H54 (cell line): ENCODE data around the gene ASAP2.
"Not testable (repeated sequence)": the region's sequence is repeated elsewhere in the genome, so short reads cannot be mapped to it uniquely, and the experiment has no call there.

Experiments used
- DNase-seq: peaks from one replicate; pipeline ENCODE4 v3.0.0; 2011; ENCODE audit warnings: low spot score, mixed read lengths; ENCODE audit not compliant: insufficient read length
- FAIRE-seq: peaks from 3 replicates; lab custom pipeline; 2011; peaks lifted over from hg19 to GRCh38; lab: Jason Lieb, UNC
- POLR2A ChIP-seq: IDR thresholded peaks from 2 replicates; pipeline ENCODE4 v1.6.1; 2011; ENCODE audit warnings: low read depth, mild to moderate bottlenecking, low read length

Gene ASAP2

GRCh38 chr2:9263428-9263827, 56.8 kb downstream of the ASAP2 start:
- no peak for DNase-seq
- no peak for FAIRE-seq

GRCh38 chr2:9264301-9264700, 57.7 kb downstream of the ASAP2 start:
- no peak for FAIRE-seq
- TF ChIP-seq POLR2A: no peak
- peak; percentile 34 for DNase-seq

More at GRCh38 chr2:9263428-9263827, 56.8 kb downstream of the ASAP2 start:
- no peak for TF ChIP-seq POLR2A

- no peak for TF ChIP-seq POLR2A
- FAIRE-seq (no peak), DNase-seq (no peak)
Observed at GRCh38 chr2:9266711-9267110, 60.1 kb downstream of the ASAP2 start.

GRCh38 chr2:9267286-9267685, 60.7 kb downstream of the ASAP2 start:
- not testable (repeated sequence) for FAIRE-seq, DNase-seq

- FAIRE-seq (no peak), DNase-seq (no peak)
Observed at GRCh38 chr2:9268301-9269080, 61.9 kb downstream of the ASAP2 start.

GRCh38 chr2:9269295-9269694, 62.7 kb downstream of the ASAP2 start:
- no peak for DNase-seq
- no peak for TF ChIP-seq POLR2A
- FAIRE-seq: no peak

More at GRCh38 chr2:9268301-9269080, 61.9 kb downstream of the ASAP2 start:
- no peak for TF ChIP-seq POLR2A

- TF ChIP-seq POLR2A: no peak
- no peak for FAIRE-seq
Observed at GRCh38 chr2:9269695-9270360, 63.2 kb downstream of the ASAP2 start.

GRCh38 chr2:9271091-9271490, 64.5 kb downstream of the ASAP2 start:
- no peak for DNase-seq
- no peak for TF ChIP-seq POLR2A
- no peak for FAIRE-seq

More at GRCh38 chr2:9269695-9270360, 63.2 kb downstream of the ASAP2 start:
- no peak for DNase-seq

- no peak for TF ChIP-seq POLR2A
- DNase-seq (no peak), FAIRE-seq (no peak)
Observed at GRCh38 chr2:9271691-9272090, 65.1 kb downstream of the ASAP2 start.

- TF ChIP-seq POLR2A: no peak
- FAIRE-seq (no peak), DNase-seq (no peak)
Observed at GRCh38 chr2:9273486-9274130, 67.0 kb downstream of the ASAP2 start.

- no peak for DNase-seq
- no peak for TF ChIP-seq POLR2A
- FAIRE-seq: no peak
Observed at GRCh38 chr2:9274701-9275343, 68.2 kb downstream of the ASAP2 start.

- no peak for FAIRE-seq
- no peak for DNase-seq
- TF ChIP-seq POLR2A: no peak
Observed at GRCh38 chr2:9275399-9275798, 68.8 kb downstream of the ASAP2 start.

GRCh38 chr2:9276074-9276473, 69.5 kb downstream of the ASAP2 start:
- TF ChIP-seq POLR2A: no peak
- DNase-seq (no peak), FAIRE-seq (no peak)
